Measurements from ENCODE around the gene SMPDL3B.

Gene SMPDL3B, protein sequence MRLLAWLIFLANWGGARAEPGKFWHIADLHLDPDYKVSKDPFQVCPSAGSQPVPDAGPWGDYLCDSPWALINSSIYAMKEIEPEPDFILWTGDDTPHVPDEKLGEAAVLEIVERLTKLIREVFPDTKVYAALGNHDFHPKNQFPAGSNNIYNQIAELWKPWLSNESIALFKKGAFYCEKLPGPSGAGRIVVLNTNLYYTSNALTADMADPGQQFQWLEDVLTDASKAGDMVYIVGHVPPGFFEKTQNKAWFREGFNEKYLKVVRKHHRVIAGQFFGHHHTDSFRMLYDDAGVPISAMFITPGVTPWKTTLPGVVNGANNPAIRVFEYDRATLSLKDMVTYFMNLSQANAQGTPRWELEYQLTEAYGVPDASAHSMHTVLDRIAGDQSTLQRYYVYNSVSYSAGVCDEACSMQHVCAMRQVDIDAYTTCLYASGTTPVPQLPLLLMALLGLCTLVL

DNA sequence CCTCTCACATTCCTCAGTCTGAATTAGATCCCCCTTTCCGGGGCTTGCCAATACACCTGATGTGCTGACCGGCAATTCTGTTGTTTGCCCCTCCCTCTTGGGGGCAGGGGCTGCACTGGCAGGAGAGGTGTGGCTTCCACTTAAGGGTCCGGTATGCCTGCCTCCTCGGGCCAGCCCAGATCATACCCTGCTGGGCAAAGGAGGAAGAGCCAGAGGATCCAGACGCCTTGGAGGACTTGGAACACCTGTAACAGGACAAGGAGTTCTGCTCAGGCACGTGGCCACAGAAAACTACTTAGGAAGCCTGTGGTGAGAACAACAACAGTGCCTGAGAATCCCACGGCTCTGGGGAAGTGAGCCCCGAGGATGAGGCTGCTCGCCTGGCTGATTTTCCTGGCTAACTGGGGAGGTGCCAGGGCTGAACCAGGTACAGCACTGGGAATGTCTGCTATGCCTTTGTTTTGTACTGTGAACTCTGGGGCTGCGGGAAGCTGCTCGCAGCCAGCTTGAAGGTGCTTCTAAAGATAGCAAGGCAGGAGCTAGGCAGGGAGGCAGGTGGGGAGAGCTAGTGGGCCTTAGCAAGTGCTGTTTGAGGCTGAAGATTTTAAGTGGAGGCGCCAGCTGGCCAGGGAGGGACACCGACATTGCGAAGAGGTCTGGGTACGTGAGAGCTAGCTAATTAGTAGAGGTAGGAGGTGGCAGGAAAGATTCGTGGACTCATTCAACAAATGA is at the start of gene SMPDL3B:
TSS of gene SMPDL3B (plus strand) at position 183 of the 732 bp plus-strand sequence. CDS start at position 367, 184 bp downstream.
- DNase-seq, result peak; percentile 53
- in situ Hi-C loops (cut with MboI; ENCODE audit: low pct_unique_long_range_greater_than_20kb, low sequenced_read_pairs), result no loop called here

DNA sequence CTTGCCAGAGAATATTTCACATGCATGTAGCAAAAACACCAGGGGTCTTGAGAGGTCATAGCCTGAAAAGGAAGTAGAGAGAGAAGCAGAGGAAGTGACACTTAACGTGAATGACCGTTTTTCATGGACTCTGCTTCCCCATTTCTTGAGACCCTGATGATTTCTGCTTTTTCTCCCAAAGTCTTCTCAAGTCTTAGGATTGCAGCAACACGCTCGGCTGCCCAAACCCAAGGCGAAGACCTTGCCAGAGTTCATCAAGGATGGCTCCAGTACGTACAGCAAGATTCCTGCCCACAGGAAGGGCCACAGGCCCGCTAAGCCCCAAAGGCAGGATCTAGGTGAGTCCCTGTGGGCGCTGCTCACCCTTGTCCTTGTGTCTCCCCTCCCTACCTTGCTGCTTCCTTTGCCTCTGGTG is 49.7 kb upstream of the SMPDL3B start:
- in situ Hi-C loops (cut with MboI; ENCODE audit: low pct_unique_long_range_greater_than_20kb, low sequenced_read_pairs), result no loop called here
- DNase-seq, result peak; percentile 91

DNA sequence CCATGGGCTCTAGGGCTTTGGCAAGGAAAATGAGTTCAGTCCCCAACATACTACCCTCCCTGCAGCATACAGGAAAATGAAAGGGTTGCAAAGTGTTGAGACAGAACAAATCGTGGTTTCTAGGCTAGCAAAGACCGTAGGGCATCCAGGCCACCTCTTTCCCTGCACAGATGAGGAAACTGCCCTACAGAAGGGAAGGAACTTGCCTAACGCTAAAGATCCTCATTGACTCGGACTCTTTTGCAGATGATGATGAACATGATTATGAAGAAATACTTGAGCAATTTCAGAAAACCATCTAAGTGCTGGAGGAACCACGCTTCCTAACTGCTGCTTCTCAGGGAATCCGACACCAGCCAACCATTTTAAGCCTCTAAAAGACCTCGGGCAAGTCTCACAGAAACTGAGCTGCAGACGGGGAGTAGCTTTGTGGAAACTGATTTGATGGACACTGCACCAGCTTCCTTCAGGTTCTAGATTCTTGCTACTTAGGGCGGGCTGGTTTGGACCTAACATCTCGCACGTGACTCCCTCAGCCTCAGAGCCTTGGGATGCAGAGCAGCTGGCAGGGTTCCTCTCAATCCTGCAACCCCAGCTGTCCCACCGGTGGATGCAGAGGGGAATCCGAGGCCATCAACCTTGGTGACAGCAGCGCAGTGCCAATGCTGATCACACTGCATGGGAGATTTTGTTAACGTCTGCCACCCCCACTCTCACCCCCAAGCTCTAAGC is 49.0 kb upstream of the SMPDL3B start:
- DNase-seq, result peak; percentile 50
- in situ Hi-C loops (cut with MboI; ENCODE audit: low pct_unique_long_range_greater_than_20kb, low sequenced_read_pairs), result no loop called here

DNA sequence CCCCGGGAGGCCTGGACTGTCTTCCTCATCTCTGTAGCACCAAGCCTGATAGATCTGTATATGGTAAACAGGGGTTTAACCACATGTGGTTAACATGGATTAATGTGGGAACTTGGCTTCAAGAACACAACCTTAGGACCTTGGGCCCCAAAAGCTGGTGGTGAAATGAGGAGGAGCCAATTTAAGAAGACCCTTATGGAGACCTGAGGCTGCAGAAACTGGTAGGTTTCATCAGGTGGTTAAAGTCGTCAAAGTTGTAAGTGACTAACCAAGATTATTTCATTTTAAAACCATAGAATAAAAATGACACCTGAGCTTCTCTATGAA is 48.5 kb upstream of the SMPDL3B start:
- in situ Hi-C loops (cut with MboI; ENCODE audit: low pct_unique_long_range_greater_than_20kb, low sequenced_read_pairs), result no loop called here
- DNase-seq, result no peak

DNA sequence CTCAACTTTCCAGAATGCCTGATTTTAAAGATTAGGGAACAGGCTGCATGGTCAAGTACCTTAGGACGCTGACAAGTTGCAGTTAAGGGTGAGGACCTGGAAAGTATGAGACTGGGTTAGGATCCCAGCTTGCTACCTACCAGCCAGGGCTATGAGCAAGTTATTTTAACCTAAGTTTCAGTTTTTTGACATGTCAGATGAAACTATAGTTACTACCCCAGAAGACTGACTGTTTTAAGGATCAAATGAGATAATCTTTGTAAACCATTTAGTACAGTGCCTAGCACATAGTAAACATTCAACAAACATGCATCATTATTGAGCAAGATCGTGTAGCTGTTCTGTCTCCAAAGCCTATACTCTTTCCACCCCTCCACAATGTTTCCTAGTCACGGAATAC is 48.1 kb upstream of the SMPDL3B start:
- no peak for DNase-seq
- in situ Hi-C loops (cut with MboI; ENCODE audit: low pct_unique_long_range_greater_than_20kb, low sequenced_read_pairs), result no loop called here

DNA sequence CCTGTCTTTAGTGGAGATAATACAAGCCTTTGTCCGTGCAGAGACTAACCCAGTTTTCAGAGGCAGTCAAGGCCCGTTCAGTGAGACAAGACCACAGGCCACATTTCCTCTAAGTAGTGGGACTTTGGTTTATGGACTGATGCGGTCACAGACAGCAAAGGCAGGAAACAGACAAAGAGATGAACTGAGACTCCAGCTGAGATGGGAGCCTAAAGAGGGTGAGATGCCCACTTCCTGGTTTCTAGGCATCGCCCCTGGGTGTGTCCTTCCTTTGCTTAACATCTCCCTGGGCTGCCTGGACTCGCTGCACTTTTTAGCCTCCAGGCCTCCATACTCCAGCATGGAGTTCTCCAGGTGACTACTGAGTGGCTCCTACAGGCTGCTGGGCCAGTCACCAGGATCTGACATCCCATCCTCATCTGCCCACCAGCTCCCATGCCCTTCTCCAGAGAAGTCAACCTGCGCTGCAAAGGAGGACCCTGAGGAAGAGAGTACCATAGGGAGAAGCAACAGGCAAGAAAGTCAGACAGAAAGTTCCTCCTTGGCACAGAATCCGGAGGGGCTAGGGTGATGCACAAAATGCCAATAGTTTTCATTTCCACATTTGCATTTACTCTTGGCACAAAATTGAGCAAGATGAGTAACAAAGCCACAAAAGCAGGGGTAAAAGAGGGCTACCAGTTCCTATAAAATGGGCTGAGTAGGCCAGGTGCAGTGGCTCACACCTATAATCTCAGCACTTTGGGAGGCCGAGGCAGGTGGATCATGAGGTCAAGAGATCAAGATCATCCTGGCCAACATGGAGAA is 47.4 kb upstream of the SMPDL3B start:
- in situ Hi-C loops (cut with MboI; ENCODE audit: low pct_unique_long_range_greater_than_20kb, low sequenced_read_pairs), result no loop called here
- peak; percentile 89 for DNase-seq

- in situ Hi-C loops (cut with MboI; ENCODE audit: low pct_unique_long_range_greater_than_20kb, low sequenced_read_pairs), result no loop called here
- DNase-seq, result no peak
Measured at GRCh38 chr1:27889506-27889905, 45.3 kb upstream of the SMPDL3B start.

GRCh38 chr1:27891196-27891889 is 43.5 kb upstream of the SMPDL3B start:
- in situ Hi-C loops (cut with MboI; ENCODE audit: low pct_unique_long_range_greater_than_20kb, low sequenced_read_pairs), result no loop called here
- no peak for DNase-seq

DNA sequence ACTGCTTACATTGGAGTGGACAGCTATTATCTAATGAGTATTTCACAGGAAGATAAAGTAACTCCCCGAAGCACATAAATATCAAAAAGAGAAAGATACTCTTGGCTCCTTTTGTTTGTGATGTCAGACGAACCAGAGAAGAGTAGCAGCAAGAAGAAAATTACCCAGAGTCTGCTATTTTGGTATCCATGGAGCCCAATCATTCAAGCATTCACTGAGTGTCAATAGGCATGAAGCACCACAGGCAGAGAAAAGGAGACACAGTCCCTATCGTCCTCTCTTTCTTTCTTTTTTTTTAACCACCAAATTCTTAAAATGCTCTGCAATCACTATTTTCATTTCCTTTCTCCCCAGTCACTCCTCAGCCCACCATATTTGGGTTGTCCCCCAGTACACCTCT is 40.3 kb upstream of the SMPDL3B start:
- no peak for DNase-seq

GRCh38 chr1:27906759-27907158 is 28.0 kb upstream of the SMPDL3B start:
- in situ Hi-C loops (cut with MboI; ENCODE audit: low pct_unique_long_range_greater_than_20kb, low sequenced_read_pairs), result no loop called here
- no peak for DNase-seq

More for the DNA sequence above, 40.3 kb upstream of the SMPDL3B start:
- in situ Hi-C loops (cut with MboI; ENCODE audit: low pct_unique_long_range_greater_than_20kb, low sequenced_read_pairs), result no loop called here

DNA sequence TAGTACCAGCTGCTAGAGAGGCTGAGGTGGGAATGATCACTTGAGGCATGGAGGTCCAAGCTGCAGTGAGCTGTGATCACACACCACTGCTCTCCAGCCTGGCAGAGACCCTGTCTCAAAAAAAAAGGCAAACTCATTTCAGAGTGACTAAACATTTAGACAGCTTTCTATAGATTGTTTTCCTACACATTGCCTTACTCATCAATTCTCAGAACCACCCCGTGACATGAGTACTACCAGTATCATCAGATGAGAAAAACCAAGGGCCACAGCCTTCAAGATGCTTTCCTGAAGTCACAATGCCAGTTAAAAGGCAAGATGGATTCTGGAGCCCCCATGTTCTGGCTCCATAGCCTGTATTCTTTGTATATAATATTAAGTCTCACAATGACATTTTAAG is 22.4 kb upstream of the SMPDL3B start:
- in situ Hi-C loops (cut with MboI; ENCODE audit: low pct_unique_long_range_greater_than_20kb, low sequenced_read_pairs), result no loop called here
- DNase-seq, result no peak

DNA sequence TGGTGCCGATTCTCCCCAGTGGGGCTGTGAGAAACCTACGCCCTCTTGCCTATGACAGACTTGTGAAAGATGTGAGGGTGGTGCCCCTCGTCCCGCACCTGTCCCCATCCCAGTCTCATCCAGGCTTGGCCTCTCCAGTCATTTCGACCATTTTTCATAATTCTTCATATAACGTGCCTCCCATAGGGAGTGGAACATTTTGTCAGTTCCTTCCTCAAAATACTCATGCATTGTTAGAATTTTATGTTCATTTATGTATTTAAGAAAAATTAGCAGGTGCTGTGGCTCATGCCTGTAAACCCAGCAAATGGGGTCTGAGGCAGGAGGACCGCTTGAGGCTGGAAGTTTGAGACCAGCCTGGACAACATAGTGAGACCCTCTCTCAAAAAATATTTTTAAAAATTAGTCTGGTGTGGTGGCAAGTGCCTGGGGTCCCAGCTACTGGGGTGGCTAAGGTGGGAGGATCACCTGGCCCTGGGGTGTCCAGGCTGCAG is 19.7 kb upstream of the SMPDL3B start:
- DNase-seq, result no peak
- in situ Hi-C loops (cut with MboI; ENCODE audit: low pct_unique_long_range_greater_than_20kb, low sequenced_read_pairs), result no loop called here

GRCh38 chr1:27922272-27922671 is 12.5 kb upstream of the SMPDL3B start:
- DNase-seq, result no peak
- in situ Hi-C loops (cut with MboI; ENCODE audit: low pct_unique_long_range_greater_than_20kb, low sequenced_read_pairs), result no loop called here

DNA sequence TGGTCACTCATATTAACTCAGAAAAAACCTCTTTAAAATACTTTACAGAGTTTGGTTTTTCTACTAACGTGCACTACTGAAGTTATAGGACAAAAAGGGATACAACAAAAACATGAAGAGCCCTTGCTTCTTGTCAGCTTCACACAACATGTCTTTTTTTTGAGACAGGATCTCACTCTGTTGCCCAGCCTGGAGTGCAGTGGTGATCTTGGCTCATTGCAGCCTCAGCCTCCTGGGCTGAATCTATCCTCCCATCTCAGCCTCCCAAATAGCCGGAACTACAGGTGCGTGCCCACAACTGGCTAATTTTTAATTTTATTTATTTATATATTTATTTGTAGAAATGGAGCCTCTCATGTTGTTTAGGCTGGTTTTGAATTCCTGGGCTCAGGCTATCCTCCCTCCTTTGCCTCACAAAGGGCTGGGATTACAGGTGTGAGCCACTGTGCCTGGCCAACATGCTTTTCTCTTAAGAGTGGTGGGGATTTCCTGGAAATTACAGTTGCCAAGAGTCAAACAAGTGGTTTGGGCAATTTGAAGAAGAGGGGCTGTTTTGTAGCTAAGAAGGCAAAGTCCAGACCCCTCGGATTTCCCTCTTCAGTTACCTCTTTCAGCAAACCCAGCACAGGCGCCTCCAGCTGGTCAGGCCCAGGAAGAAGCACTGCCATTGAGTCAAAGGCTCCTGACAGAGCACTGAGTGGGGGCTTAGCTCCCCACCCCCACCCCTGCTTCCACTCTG is 6.4 kb upstream of the SMPDL3B start:
- in situ Hi-C loops (cut with MboI; ENCODE audit: low pct_unique_long_range_greater_than_20kb, low sequenced_read_pairs), result no loop called here

DNA sequence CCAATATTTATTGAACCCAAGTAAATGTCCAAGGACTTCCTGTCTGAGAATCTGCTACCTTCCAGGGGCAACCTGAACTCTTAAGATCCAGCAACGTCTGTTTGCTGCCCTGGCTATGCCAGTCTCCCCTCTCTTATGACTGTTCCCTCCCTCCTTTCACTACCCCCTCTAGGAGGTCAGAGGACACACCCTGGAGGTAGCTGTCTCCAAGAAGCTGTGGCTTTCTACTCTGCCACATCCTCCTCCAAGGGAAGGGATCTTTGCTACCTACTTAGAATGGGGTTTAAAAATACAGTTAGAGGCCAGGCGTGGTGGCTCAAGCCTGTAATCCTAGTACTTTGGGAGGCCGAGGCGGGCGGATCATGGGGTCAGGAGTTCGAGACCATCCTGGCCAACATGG is 3.6 kb upstream of the SMPDL3B start:
- in situ Hi-C loops (cut with MboI; ENCODE audit: low pct_unique_long_range_greater_than_20kb, low sequenced_read_pairs), result no loop called here

More for the DNA sequence above, 6.4 kb upstream of the SMPDL3B start:
- DNase-seq, result no peak

DNA sequence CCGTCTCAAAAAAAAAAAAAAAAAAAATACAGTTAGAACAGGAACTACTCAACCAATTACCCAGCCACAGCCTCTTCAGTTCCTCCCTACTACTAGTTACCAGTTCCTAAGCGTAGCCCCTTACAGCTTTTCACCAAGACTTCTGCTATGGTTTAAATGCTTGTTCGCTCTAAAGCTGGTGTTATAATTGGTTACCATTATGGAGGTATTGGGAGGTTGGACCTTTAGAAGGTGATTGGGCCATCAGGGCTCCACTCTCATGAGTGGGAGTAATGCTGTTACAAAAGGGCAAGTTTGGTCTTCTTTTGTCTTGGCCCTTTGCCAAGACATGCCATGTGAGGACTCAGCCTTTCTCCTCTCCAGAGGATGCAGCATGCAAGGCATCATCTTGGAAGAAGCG is 3.0 kb upstream of the SMPDL3B start:
- in situ Hi-C loops (cut with MboI; ENCODE audit: low pct_unique_long_range_greater_than_20kb, low sequenced_read_pairs), result no loop called here
- DNase-seq, result peak; percentile 80

More for the DNA sequence above, 3.6 kb upstream of the SMPDL3B start:
- DNase-seq, result no peak

DNA sequence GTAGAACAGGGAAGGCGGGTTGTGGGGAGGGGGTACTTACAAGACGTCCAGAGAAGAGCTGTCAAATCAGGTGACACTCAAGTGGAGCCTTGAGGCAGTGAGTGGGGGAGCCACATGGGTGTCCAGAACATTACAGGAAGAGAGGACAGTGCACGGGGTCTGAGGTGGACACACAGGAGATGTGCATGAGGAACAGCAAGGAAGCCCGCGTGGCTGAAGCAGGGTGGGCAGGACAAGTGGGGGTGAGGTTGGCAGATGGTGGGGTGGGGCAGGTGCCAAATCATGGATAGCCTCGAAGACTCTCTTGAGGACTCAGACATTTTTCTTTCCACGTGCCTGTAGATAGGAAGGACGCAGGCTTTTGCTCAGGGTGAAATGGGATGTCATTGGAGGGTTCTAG is 921 bp downstream of the SMPDL3B start:
- in situ Hi-C loops (cut with MboI; ENCODE audit: low pct_unique_long_range_greater_than_20kb, low sequenced_read_pairs), result no loop called here
- no peak for DNase-seq

DNA sequence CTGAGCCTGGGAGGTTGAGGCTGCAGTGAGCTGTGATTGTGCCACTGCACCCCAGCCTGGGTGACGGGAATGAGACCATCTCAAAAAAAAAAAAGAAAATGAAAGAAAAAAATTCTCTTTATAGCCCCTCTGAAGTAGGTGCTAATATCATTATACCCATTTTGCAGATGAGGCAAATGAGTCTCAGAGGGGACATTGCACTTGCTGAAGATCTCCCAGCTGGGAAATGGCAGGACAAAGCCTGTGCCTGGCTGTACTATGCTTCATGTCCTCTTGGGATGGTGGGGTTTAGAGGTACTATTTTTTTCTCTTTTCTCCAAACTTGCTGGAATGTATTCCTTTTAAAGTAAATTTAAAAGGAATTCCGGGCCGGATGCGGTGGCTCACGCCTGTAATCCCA is 1.6 kb downstream of the SMPDL3B start:
- in situ Hi-C loops (cut with MboI; ENCODE audit: low pct_unique_long_range_greater_than_20kb, low sequenced_read_pairs), result no loop called here
- DNase-seq, result no peak

Measured in KBM-7 (cell line).